Endometrium (tissue), 2 donors: Measurements from ENCODE around the gene PATL2.
"Not testable (repeated sequence)": the region's sequence is repeated elsewhere in the genome, so short reads cannot be mapped to it uniquely, and the experiment has no call there.

Source experiments
- FAIRE-seq: peaks from 2 replicates; lab custom pipeline; 2012; peaks lifted over from hg19 to GRCh38; lab: Jason Lieb, UNC
- donor health status: control.
- donor health status: control.

The PATL2 gene

GRCh38 chr15:44690245-44690644 is 20.9 kb downstream of the PATL2 start:
- not testable (repeated sequence) for FAIRE-seq

GRCh38 chr15:44689318-44689717 is 21.8 kb downstream of the PATL2 start:
- not testable (repeated sequence) for FAIRE-seq

GRCh38 chr15:44682809-44683682 is 28.1 kb downstream of the PATL2 start:
- not testable (repeated sequence) for FAIRE-seq

- no peak for FAIRE-seq
These were observed 28.9 kb downstream of the PATL2 start for GRCh38 chr15:44682211-44682610.

- no peak for FAIRE-seq
These were observed 34.4 kb downstream of the PATL2 start for GRCh38 chr15:44676676-44677075.

GRCh38 chr15:44675911-44676310 is 35.2 kb downstream of the PATL2 start:
- no peak for FAIRE-seq

GRCh38 chr15:44673639-44674038 is 37.5 kb downstream of the PATL2 start:
- FAIRE-seq: no peak

- FAIRE-seq: no peak
These were observed 40.8 kb downstream of the PATL2 start for GRCh38 chr15:44670087-44670950.

GRCh38 chr15:44668921-44669320 is 42.2 kb downstream of the PATL2 start:
- no peak for FAIRE-seq

- FAIRE-seq: no peak
These were observed 44.1 kb downstream of the PATL2 start for GRCh38 chr15:44667039-44667360.

GRCh38 chr15:44666210-44667038 is 44.7 kb downstream of the PATL2 start:
- no peak for FAIRE-seq

- FAIRE-seq: peak; percentile 74
These were observed 47.5 kb downstream of the PATL2 start, which contains the start of gene SPG11 for GRCh38 chr15:44663410-44664308. SPG11 (minus strand) TSS chr15:44663662; CDS start chr15:44663647, 15 bp downstream.

GRCh38 chr15:44662478-44663409 is 48.4 kb downstream of the PATL2 start:
- no peak for FAIRE-seq

- FAIRE-seq: no peak
These were observed 49.5 kb downstream of the PATL2 start for GRCh38 chr15:44661576-44661975.

GRCh38 chr15:44659056-44659455 is 52.1 kb downstream of the PATL2 start:
- no peak for FAIRE-seq

- no peak for FAIRE-seq
These were observed 53.7 kb downstream of the PATL2 start for GRCh38 chr15:44657378-44657777.

GRCh38 chr15:44656913-44657312 is 54.2 kb downstream of the PATL2 start:
- FAIRE-seq: no peak

- no peak for FAIRE-seq
These were observed 54.8 kb downstream of the PATL2 start for GRCh38 chr15:44656298-44656697.

- FAIRE-seq: no peak
These were observed 56.3 kb downstream of the PATL2 start for GRCh38 chr15:44654858-44655257.

GRCh38 chr15:44647637-44648036 is 63.5 kb downstream of the PATL2 start:
- FAIRE-seq: no peak
